ENCODE data around the gene SH3RF3. TPM values are rescaled to one million over a fixed set of nuclear protein-coding genes. Genes with fewer than 3 reads are reported as not detected.
"Not testable (repeated sequence)": the region's sequence is repeated elsewhere in the genome, so short reads cannot be mapped to it uniquely, and the experiment has no call there.

Gene SH3RF3
- total RNA-seq, 1 donor from 2014 or later: 0.47 TPM

DNA sequence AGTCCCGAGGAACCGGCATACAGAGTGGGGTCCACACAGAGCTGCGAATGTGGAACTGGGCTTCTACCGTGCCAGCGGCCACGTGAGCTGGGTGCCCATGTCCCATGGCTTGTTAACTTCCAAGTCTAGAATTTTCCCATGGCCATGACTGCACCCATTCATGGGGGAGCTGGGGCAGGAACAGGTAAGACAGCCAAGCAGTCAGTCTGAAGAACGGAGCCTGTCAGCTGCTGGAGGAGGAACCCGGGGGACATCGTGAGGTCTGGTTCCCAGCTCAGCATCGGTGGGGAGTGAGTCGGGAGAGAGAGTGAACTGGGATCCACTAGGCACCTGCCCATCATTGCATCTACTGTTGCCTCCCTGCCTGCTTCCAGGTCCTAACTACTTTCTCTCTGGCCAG, 86.9 kb downstream of the SH3RF3 start:
- no peak for DNase-seq

GRCh38 chr2:109216332-109216731, 87.3 kb downstream of the SH3RF3 start:
- Mint-ChIP-seq H3K4me1 (peaks cover 66% of the 10 kb centered on the region), H3K4me3 (no peak overlapping the region), H3K9me3 (peaks cover 6% of the 10 kb centered on the region), H3K27me3 (peaks cover 40% of the 10 kb centered on the region), H3K27ac (no peak overlapping the region), H3K36me3 (ENCODE audit: low read depth) (no peaks in the 10 kb centered on the region)
- DNase-seq: no peak
- intact Hi-C loops (cut with micrococcal nuclease): loop anchor here (5.0 to 10.0 kb wide), 3 partner anchors 184 to 996 kb away; partner anchors contain the start of gene MTLN

More for the DNA sequence above, 86.9 kb downstream of the SH3RF3 start:
- peaks cover 71% of the 10 kb centered on the region for H3K4me1 Mint-ChIP-seq
- no peak overlapping the region for H3K4me3 Mint-ChIP-seq
- H3K27me3 Mint-ChIP-seq: peaks cover 44% of the 10 kb centered on the region
- intact Hi-C loops (cut with micrococcal nuclease): loop anchor here (2.0 to 10.0 kb wide), 6 partner anchors 87 to 996 kb away; partner anchors contain the start of genes MTLN and SH3RF3
- no peaks in the 10 kb centered on the region for H3K36me3 Mint-ChIP-seq (ENCODE audit: low read depth)
- peaks cover 6% of the 10 kb centered on the region for H3K9me3 Mint-ChIP-seq
- H3K27ac Mint-ChIP-seq: peak overlapping the region; percentile 84

DNA sequence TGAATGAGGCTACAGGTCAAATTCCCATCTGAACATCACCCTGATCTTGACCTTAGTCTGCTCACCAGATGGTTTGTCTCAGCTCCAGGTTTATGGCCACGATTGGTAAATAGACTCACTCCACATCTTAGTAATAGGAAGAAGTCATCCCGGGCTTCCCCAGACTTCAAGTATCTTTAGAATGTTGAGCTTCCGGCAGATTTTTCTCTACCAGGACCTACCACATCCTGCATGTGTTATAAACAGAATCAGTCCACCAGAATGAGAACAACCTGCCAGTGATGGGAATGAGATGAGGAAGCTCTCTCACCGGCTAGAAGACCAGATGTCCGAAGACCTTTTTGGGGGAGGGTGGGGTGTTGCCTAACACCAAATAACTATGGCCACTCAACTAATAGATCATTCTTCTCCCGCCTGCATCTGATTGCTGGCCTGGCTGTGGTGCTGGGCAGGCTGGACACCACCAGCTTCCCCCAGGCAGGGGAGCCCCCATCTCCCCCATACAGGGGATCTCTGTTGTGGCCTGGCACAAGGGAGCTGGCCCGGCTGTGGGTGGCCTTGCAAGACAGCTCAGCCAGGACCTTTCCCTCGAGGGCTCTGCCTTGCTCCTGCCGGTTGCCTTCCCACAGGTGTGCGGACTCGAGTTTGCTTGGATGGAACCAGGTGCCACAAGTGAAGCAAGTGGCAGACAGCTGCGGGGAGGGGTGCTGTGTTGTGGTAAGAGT, 88.5 kb downstream of the SH3RF3 start:
- Mint-ChIP-seq H3K36me3 (ENCODE audit: low read depth) (no peaks in the 10 kb centered on the region), H3K27me3 (peaks cover 35% of the 10 kb centered on the region), H3K9me3 (peaks cover 6% of the 10 kb centered on the region), H3K27ac (peak overlapping the region; percentile 0), H3K4me1 (peaks cover 60% of the 10 kb centered on the region), H3K4me3 (peak overlapping the region; percentile 53)
- intact Hi-C loops (cut with micrococcal nuclease): loop anchor here (1.0 to 10.0 kb wide), 4 partner anchors 115 to 995 kb away; partner anchors contain the start of gene MTLN
- peak; percentile 73 for DNase-seq

GRCh38 chr2:109218087-109218791, 89.2 kb downstream of the SH3RF3 start:
- peaks cover 29% of the 10 kb centered on the region for H3K27me3 Mint-ChIP-seq
- intact Hi-C loops (cut with micrococcal nuclease): loop anchor here (1.0 to 10.0 kb wide), 4 partner anchors 114 to 994 kb away; partner anchors contain the start of gene MTLN
- H3K4me1 Mint-ChIP-seq: peaks cover 54% of the 10 kb centered on the region
- DNase-seq: peak; percentile 66
- no peaks in the 10 kb centered on the region for H3K36me3 Mint-ChIP-seq (ENCODE audit: low read depth)
- peaks cover 6% of the 10 kb centered on the region for H3K9me3 Mint-ChIP-seq
- peak overlapping the region; percentile 30 for H3K27ac Mint-ChIP-seq
- peak overlapping the region; percentile 53 for H3K4me3 Mint-ChIP-seq

DNA sequence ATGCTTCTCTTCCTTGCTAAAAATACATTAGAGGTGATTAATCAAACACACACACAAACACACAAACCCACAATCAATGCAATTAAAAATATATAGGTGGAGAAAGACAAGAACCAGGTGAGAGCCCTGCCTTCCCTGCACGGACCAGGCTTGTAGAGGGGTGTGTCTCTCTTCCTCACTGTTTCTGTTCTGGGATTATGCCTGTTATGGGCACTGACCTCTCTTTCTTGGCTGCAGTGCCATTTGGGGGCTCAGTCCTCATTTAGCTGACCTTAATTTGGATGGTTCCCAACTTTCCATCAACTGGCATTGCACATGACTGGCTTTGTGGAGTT, 89.8 kb downstream of the SH3RF3 start:
- H3K4me1 Mint-ChIP-seq: peaks cover 49% of the 10 kb centered on the region
- intact Hi-C loops (cut with micrococcal nuclease): loop anchor here (1.0 to 10.0 kb wide), 4 partner anchors 114 to 994 kb away; partner anchors contain the start of gene MTLN
- no peak overlapping the region for H3K27ac Mint-ChIP-seq
- peaks cover 6% of the 10 kb centered on the region for H3K9me3 Mint-ChIP-seq
- H3K4me3 Mint-ChIP-seq: no peak overlapping the region
- H3K36me3 Mint-ChIP-seq (ENCODE audit: low read depth): no peaks in the 10 kb centered on the region
- peaks cover 24% of the 10 kb centered on the region for H3K27me3 Mint-ChIP-seq
- DNase-seq: no peak

DNA sequence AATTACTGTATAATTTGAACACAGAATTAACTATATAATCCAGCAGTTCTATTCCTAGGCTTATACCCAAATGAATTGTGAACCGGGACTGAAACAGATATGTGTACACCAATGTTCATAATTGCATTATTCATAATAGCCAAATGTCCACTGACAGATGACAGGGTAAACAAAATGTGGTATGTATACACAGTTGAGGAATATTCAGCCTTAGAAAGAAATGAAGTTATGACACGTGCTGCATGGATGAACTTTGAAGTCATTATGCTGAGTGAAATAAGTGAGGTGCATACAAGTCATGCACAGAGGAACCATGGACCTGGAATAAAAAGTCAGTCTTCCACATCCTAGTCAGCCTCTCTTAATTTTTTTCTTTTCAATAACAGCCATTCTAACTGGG, 91.9 kb downstream of the SH3RF3 start:
- Mint-ChIP-seq H3K27ac (no peak overlapping the region), H3K27me3 (peaks cover 13% of the 10 kb centered on the region), H3K4me1 (peaks cover 28% of the 10 kb centered on the region), H3K9me3 (peaks cover 6% of the 10 kb centered on the region), H3K36me3 (ENCODE audit: low read depth) (no peaks in the 10 kb centered on the region), H3K4me3 (no peak overlapping the region)
- intact Hi-C loops (cut with micrococcal nuclease): no loop called here
- no peak for DNase-seq

DNA sequence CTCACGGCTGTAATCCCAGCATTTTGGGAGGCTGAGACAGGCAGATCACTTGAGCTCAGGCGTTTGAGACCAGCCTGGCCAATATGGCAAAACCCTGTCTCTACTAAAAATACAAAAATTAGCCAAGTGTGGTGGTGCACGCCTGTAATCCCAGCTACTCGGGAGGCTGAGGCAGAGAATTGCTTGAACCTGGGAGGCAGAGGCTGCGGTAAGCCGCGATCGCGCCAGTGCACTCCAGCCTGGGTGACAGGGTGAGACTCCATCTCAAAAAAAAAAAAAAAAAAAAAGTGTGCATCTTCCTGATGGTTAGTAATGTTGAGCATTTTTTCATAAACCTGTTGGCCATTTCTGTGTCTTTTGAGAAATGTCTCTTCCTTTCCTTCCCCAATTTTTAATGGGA, 92.3 kb downstream of the SH3RF3 start:
- H3K36me3 Mint-ChIP-seq (ENCODE audit: low read depth); DNase-seq; H3K9me3 Mint-ChIP-seq; H3K4me3 Mint-ChIP-seq; H3K27ac Mint-ChIP-seq; intact Hi-C loops (cut with micrococcal nuclease): not testable (repeated sequence)
- Mint-ChIP-seq H3K4me1 (peaks cover 23% of the 10 kb centered on the region), H3K27me3 (peaks cover 13% of the 10 kb centered on the region)

DNA sequence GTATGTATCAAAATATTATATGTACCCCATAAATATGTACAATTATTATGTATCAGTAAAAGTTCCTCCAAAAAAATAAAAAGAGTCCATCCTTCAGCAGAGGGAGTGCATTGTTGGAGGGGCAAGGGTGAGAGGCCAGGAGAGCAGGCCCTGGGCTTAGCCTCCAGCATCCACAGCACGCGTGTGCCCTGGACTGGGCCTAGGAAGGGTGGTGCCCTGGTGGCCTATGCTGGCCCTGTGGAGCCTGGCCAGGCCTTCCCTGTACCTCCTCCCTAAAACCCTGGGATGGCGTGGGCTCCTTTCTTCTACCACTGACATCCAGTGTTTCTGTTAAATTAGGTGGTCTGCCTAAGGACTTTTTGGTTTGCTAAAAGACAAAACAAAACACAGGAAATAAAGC, 93.4 kb downstream of the SH3RF3 start:
- H3K27ac Mint-ChIP-seq: no peak overlapping the region
- H3K4me1 Mint-ChIP-seq: peaks cover 15% of the 10 kb centered on the region
- no peaks in the 10 kb centered on the region for H3K9me3 Mint-ChIP-seq
- DNase-seq: no peak
- H3K36me3 Mint-ChIP-seq (ENCODE audit: low read depth): no peaks in the 10 kb centered on the region
- intact Hi-C loops (cut with micrococcal nuclease): no loop called here
- H3K27me3 Mint-ChIP-seq: peaks cover 11% of the 10 kb centered on the region
- no peak overlapping the region for H3K4me3 Mint-ChIP-seq

DNA sequence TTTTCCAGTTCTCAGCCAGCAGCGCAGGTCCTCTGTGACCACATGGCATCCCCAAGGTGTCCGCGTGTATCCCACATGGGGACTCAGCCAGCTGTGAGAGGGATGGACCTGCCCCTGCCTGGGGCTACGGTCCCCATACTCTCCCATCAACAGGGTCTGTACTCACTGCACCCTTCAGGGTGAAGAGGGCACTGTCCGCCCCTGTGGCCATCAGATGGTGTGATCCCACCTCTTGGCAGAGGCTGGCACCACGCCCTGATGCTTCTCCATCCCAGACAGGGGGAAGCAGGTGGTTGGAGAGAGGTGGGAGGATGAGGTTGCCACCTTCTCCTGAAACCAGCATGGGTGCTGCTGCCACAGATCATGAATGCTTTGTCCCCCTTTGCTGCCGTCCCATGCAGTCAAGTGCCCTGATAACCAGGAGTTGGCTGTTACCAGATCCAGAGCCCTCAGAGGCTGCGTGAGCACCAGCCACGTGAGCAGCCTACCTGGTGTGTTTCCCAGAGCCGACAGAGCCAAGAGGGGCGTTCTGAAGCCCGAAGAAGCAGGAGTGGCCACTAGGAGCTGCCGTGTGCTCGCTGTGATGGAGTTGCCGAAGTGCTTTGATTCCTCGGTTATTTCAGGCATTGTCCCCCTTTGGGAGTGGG, 93.9 kb downstream of the SH3RF3 start:
- H3K27ac Mint-ChIP-seq: no peak overlapping the region

GRCh38 chr2:109223490-109223889, 94.5 kb downstream of the SH3RF3 start:
- Mint-ChIP-seq H3K4me3 (no peak overlapping the region), H3K4me1 (peaks cover 4% of the 10 kb centered on the region), H3K36me3 (ENCODE audit: low read depth) (no peaks in the 10 kb centered on the region), H3K27ac (no peak overlapping the region), H3K27me3 (peaks cover 20% of the 10 kb centered on the region), H3K9me3 (no peaks in the 10 kb centered on the region)
- no peak for DNase-seq
- intact Hi-C loops (cut with micrococcal nuclease): no loop called here

More for the DNA sequence above, 93.9 kb downstream of the SH3RF3 start:
- no peak for DNase-seq
- Mint-ChIP-seq H3K9me3 (no peaks in the 10 kb centered on the region), H3K36me3 (ENCODE audit: low read depth) (no peaks in the 10 kb centered on the region), H3K4me1 (peaks cover 10% of the 10 kb centered on the region), H3K27me3 (peaks cover 16% of the 10 kb centered on the region), H3K4me3 (no peak overlapping the region)
- intact Hi-C loops (cut with micrococcal nuclease): no loop called here

GRCh38 chr2:109224341-109224740, 95.3 kb downstream of the SH3RF3 start:
- H3K36me3 Mint-ChIP-seq (ENCODE audit: low read depth); H3K27ac Mint-ChIP-seq; H3K4me1 Mint-ChIP-seq; H3K4me3 Mint-ChIP-seq; H3K9me3 Mint-ChIP-seq; DNase-seq; intact Hi-C loops (cut with micrococcal nuclease): not testable (repeated sequence)
- H3K27me3 Mint-ChIP-seq: peaks cover 27% of the 10 kb centered on the region

- Mint-ChIP-seq H3K27me3 (peaks cover 24% of the 10 kb centered on the region), H3K4me3 (no peak overlapping the region), H3K9me3 (no peaks in the 10 kb centered on the region), H3K4me1 (peaks cover 4% of the 10 kb centered on the region), H3K27ac (no peak overlapping the region), H3K36me3 (ENCODE audit: low read depth) (no peaks in the 10 kb centered on the region)
- intact Hi-C loops (cut with micrococcal nuclease): no loop called here
- DNase-seq: no peak
These were observed 96.3 kb downstream of the SH3RF3 start for GRCh38 chr2:109225170-109225782.

DNA sequence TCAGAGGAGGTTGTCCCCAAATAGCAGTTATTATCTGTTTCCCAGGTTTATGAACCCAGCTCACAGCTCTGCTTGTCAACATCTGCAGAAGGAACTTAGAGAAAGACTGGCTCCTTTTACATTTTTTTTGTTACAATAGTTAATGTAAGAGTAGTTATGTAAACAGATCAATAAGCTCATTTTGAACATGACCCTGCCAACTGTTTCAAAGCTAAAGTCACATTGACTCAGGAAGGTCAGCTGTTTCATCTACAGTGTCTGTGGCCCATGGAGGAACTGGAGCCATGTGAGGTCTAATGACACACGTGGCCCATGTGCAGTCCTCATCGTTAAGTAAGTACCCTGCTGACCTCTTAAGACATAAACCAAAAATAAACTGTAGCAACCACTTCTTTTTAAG, 97.1 kb downstream of the SH3RF3 start:
- peaks cover 30% of the 10 kb centered on the region for H3K27me3 Mint-ChIP-seq
- no peaks in the 10 kb centered on the region for H3K9me3 Mint-ChIP-seq
- no peak overlapping the region for H3K27ac Mint-ChIP-seq
- intact Hi-C loops (cut with micrococcal nuclease): no loop called here
- H3K36me3 Mint-ChIP-seq (ENCODE audit: low read depth): no peaks in the 10 kb centered on the region
- DNase-seq: no peak
- H3K4me1 Mint-ChIP-seq: peaks cover 9% of the 10 kb centered on the region
- H3K4me3 Mint-ChIP-seq: no peak overlapping the region

All from activated CD4-positive, alpha-beta T cell treated with anti-CD3 and anti-CD28 coated beads, Interleukin-2, amount 10 ng/mL, durations not matched to agents 24 days and 14 days (primary cell).